Measurements from ENCODE around the gene ARL2BP. TPM values are rescaled to one million over a fixed set of nuclear protein-coding genes. Genes with fewer than 3 reads are reported as not detected.
"Not testable (repeated sequence)": the region's sequence is repeated elsewhere in the genome, so short reads cannot be mapped to it uniquely, and the experiment has no call there.

ARL2BP gene
- total RNA-seq, 1 experiment from 2014 or later: 10.5 TPM

GRCh38 chr16:57263541-57264351 lies 18.7 kb downstream of the ARL2BP start:
- no peak for DNase-seq (ENCODE audit: low spot score)

- no peak for DNase-seq (ENCODE audit: low spot score)
These were observed 19.3 kb downstream of the ARL2BP start for GRCh38 chr16:57264381-57264780.

- DNase-seq (ENCODE audit: low spot score): no peak
These were observed 19.9 kb downstream of the ARL2BP start for GRCh38 chr16:57264950-57265371.

GRCh38 chr16:57265850-57266530 lies 20.9 kb downstream of the ARL2BP start:
- no peak for DNase-seq (ENCODE audit: low spot score)

GRCh38 chr16:57266531-57267260 lies 21.6 kb downstream of the ARL2BP start:
- DNase-seq (ENCODE audit: low spot score): no peak

GRCh38 chr16:57267343-57267742 lies 22.3 kb downstream of the ARL2BP start:
- DNase-seq (ENCODE audit: low spot score): not testable (repeated sequence)

GRCh38 chr16:57268804-57269800 lies 24.0 kb downstream of the ARL2BP start:
- DNase-seq (ENCODE audit: low spot score): no peak

- DNase-seq (ENCODE audit: low spot score): no peak
These were observed 25.4 kb downstream of the ARL2BP start for GRCh38 chr16:57270221-57271062.

- DNase-seq (ENCODE audit: low spot score): no peak
These were observed 25.9 kb downstream of the ARL2BP start for GRCh38 chr16:57271063-57271345.

GRCh38 chr16:57271867-57272495 lies 26.9 kb downstream of the ARL2BP start:
- DNase-seq (ENCODE audit: low spot score): no peak

GRCh38 chr16:57273359-57273758 lies 28.3 kb downstream of the ARL2BP start:
- no peak for DNase-seq (ENCODE audit: low spot score)

GRCh38 chr16:57273826-57274225 lies 28.8 kb downstream of the ARL2BP start:
- DNase-seq (ENCODE audit: low spot score): no peak

- not testable (repeated sequence) for DNase-seq (ENCODE audit: low spot score)
These were observed 30.9 kb downstream of the ARL2BP start for GRCh38 chr16:57275946-57276345.

- no peak for DNase-seq (ENCODE audit: low spot score)
These were observed 31.5 kb downstream of the ARL2BP start for GRCh38 chr16:57276596-57276995.

GRCh38 chr16:57277586-57277985 lies 32.5 kb downstream of the ARL2BP start:
- no peak for DNase-seq (ENCODE audit: low spot score)

GRCh38 chr16:57278494-57278893 lies 33.4 kb downstream of the ARL2BP start:
- DNase-seq (ENCODE audit: low spot score): no peak

- no peak for DNase-seq (ENCODE audit: low spot score)
These were observed 35.0 kb downstream of the ARL2BP start for GRCh38 chr16:57279780-57280638.

GRCh38 chr16:57281791-57282190 lies 36.7 kb downstream of the ARL2BP start:
- no peak for DNase-seq (ENCODE audit: low spot score)
